HG03565 (cell line): ENCODE results near the gene OR51E1.
A peak's percentile ranks its signal among the peaks of the same experiment; 100 is the strongest.

Experiments
- ATAC-seq: cut with Tn5 transposase; IDR thresholded peaks from one replicate; pipeline ENCODE4 v1.9.1; 2021; ENCODE audit warnings: mild to moderate bottlenecking, moderate library complexity; ENCODE audit not compliant: unreplicated experiment

OR51E1 gene

GRCh38 chr11:4647766-4648165 is 4.0 kb downstream of the OR51E1 start:
- no peak for ATAC-seq

GRCh38 chr11:4654635-4655369 is 11.0 kb downstream of the OR51E1 start:
- peak; percentile 52 for ATAC-seq

- no peak for ATAC-seq
Measured at GRCh38 chr11:4658629-4659445, 15.1 kb downstream of the OR51E1 start.

GRCh38 chr11:4662876-4663275 is 19.1 kb downstream of the OR51E1 start:
- no peak for ATAC-seq

- ATAC-seq, result no peak
Measured at GRCh38 chr11:4664183-4664582, 20.4 kb downstream of the OR51E1 start.

GRCh38 chr11:4664786-4665185 is 21.0 kb downstream of the OR51E1 start:
- no peak for ATAC-seq

GRCh38 chr11:4665424-4665823 is 21.6 kb downstream of the OR51E1 start:
- no peak for ATAC-seq

- ATAC-seq, result no peak
Measured at GRCh38 chr11:4671741-4672140, 28.0 kb downstream of the OR51E1 start.

- ATAC-seq, result no peak
Measured at GRCh38 chr11:4672470-4672869, 28.7 kb downstream of the OR51E1 start.

- ATAC-seq, result no peak
Measured at GRCh38 chr11:4673781-4674180, 30.0 kb downstream of the OR51E1 start.

GRCh38 chr11:4677948-4678347 is 34.2 kb downstream of the OR51E1 start:
- no peak for ATAC-seq

GRCh38 chr11:4680341-4680740 is 36.6 kb downstream of the OR51E1 start:
- ATAC-seq, result no peak

GRCh38 chr11:4682623-4683419 is 39.0 kb downstream of the OR51E1 start:
- no peak for ATAC-seq

- no peak for ATAC-seq
Measured at GRCh38 chr11:4684631-4685285, 41.0 kb downstream of the OR51E1 start.

GRCh38 chr11:4695442-4695841 is 51.7 kb downstream of the OR51E1 start:
- no peak for ATAC-seq

GRCh38 chr11:4697585-4697984 is 53.8 kb downstream of the OR51E1 start, which contains the start of gene OR51E2:
TSS of gene OR51E2 (minus strand) at chr11:4697853. CDS start at chr11:4682711, 15,142 bp downstream.
- no peak for ATAC-seq

- ATAC-seq, result peak; percentile 92
Measured at GRCh38 chr11:4699697-4700435, 56.1 kb downstream of the OR51E1 start.

GRCh38 chr11:4700436-4700820 is 56.6 kb downstream of the OR51E1 start:
- ATAC-seq, result no peak

- ATAC-seq, result no peak
Measured at GRCh38 chr11:4704054-4704789, 60.4 kb downstream of the OR51E1 start, which contains the start of gene MMP26. TSS of gene MMP26 (plus strand) at chr11:4704784.
